Parathyroid adenoma (tissue), 2 donors: ENCODE data around the gene EPM2A.

Source experiments
- H2AFZ ChIP-seq: fragments of 300-600 bp; sonication (generic); one replicate; pipeline ENCODE4 v1.7.0; 2017; ENCODE audit warnings: antibody characterized with exemption, mild to moderate bottlenecking
- H3K27ac ChIP-seq: fragments of 300-600 bp; sonication (generic); one replicate; pipeline ENCODE4 v1.7.0; 2017
- H3K27me3 ChIP-seq: fragments of 300-600 bp; sonication (generic); one replicate; pipeline ENCODE4 v1.7.0; 2017; ENCODE audit warnings: low read length; ENCODE audit not compliant: control insufficient read depth, insufficient read depth
- H3K36me3 ChIP-seq: fragments of 300-600 bp; sonication (generic); one replicate; pipeline ENCODE4 v1.7.0; 2017; ENCODE audit warnings: low read length; ENCODE audit not compliant: control insufficient read depth, insufficient read depth
- H3K4me1 ChIP-seq: fragments of 300-600 bp; sonication (generic); one replicate; pipeline ENCODE4 v1.7.0; 2017; ENCODE audit warnings: control low read depth
- H3K4me2 ChIP-seq: fragments of 300-600 bp; sonication (generic); one replicate; pipeline ENCODE4 v1.7.0; 2017; ENCODE audit warnings: low read length
- H3K4me3 ChIP-seq: fragments of 300-600 bp; sonication (generic); one replicate; pipeline ENCODE4 v1.7.0; 2017; ENCODE audit warnings: low read depth, low read length
- H3K79me2 ChIP-seq: fragments of 300-600 bp; sonication (generic); one replicate; pipeline ENCODE4 v1.7.0; 2017; ENCODE audit warnings: control low read depth
- H3K9ac ChIP-seq: fragments of 300-600 bp; sonication (generic); one replicate; pipeline ENCODE4 v1.7.0; 2017; ENCODE audit warnings: mild to moderate bottlenecking
- H3K9me3 ChIP-seq: fragments of 300-600 bp; sonication (generic); one replicate; pipeline ENCODE4 v1.7.0; 2017; ENCODE audit warnings: low read length; ENCODE audit not compliant: control insufficient read depth
- CTCF ChIP-seq: fragments of 300-600 bp; sonication (generic); IDR thresholded peaks from one replicate; pipeline ENCODE4 v1.7.0; 2017; ENCODE audit warnings: antibody characterized with exemption, mild to moderate bottlenecking
- donor health status: primary hyperparathyroidism.

The EPM2A gene

DNA sequence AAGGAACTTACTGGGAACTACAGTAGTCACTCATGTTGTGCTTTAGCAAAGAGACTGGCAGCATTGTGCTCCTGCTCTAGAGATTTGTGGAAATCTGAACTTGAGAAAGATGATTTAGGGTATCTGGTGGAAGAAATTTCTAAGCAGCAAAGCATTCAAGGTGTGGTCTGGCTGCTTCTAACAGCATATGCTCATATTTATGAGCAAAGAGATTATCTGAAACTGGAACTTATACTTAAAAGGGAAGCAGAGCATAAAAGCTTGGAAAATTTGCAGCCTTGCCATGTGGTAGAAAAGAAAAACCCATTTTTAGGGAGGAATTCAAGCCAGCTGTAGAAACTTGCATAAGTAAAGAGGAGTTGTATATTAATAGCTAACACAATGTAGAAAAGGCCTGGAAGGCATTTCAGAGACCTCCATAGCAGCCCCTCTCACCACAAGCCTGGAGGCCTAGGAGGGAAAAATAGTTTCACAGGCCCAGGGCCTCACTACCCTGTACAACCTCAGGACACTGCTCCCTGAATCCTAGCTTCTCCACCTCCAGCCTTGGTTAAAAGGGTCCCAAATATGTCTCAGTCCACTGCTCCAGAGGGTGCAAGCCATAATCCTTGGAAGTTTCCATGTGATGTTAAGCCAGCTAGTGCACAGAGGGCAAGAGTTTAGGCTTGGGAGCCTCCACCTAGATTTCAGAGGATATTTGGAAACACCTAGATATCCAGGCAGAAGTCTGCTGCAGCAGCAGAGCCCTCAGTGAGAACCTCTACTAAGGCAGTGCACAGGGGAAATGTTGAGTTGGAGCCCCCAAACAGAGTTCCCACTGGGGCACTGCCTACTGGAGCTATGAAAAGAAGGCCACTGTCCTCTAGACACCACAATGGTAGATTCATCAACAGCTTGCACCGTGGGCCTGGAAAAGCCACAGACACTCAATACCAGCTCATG lies 6.6 kb downstream of the EPM2A start:
- Histone ChIP-seq H2AFZ (no peak overlapping the region), H3K4me1 (no peaks in the 10 kb centered on the region), H3K9me3 (no peaks in the 10 kb centered on the region), H3K79me2 (no peaks in the 10 kb centered on the region), H3K4me2 (no peak overlapping the region), H3K36me3 (no peaks in the 10 kb centered on the region), H3K4me3 (no peak overlapping the region), H3K27ac (no peak overlapping the region), H3K9ac (no peak overlapping the region), H3K27me3 (no peaks in the 10 kb centered on the region)
- TF ChIP-seq CTCF: no peak

- Histone ChIP-seq H3K9me3 (no peaks in the 10 kb centered on the region), H3K4me2 (no peak overlapping the region), H2AFZ (no peak overlapping the region)
Observed at GRCh38 chr6:145727817-145728388, 7.4 kb downstream of the EPM2A start.

GRCh38 chr6:145725570-145725969 lies 9.8 kb downstream of the EPM2A start:
- no peaks in the 10 kb centered on the region for H3K9me3 ChIP-seq
- TF ChIP-seq CTCF: no peak
- H3K79me2 ChIP-seq: no peaks in the 10 kb centered on the region
- no peak overlapping the region for H3K9ac ChIP-seq
- no peak overlapping the region for H3K4me3 ChIP-seq
- no peak overlapping the region for H3K4me2 ChIP-seq
- H3K36me3 ChIP-seq: no peaks in the 10 kb centered on the region
- H3K4me1 ChIP-seq: no peaks in the 10 kb centered on the region
- H2AFZ ChIP-seq: no peak overlapping the region
- H3K27ac ChIP-seq: no peak overlapping the region
- no peaks in the 10 kb centered on the region for H3K27me3 ChIP-seq

More at GRCh38 chr6:145727817-145728388, 7.4 kb downstream of the EPM2A start:
- H3K27me3 ChIP-seq: no peaks in the 10 kb centered on the region
- H3K4me1 ChIP-seq: no peaks in the 10 kb centered on the region
- no peaks in the 10 kb centered on the region for H3K79me2 ChIP-seq
- H3K36me3 ChIP-seq: no peaks in the 10 kb centered on the region
- H3K4me3 ChIP-seq: no peak overlapping the region
- no peak overlapping the region for H3K9ac ChIP-seq
- H3K27ac ChIP-seq: no peak overlapping the region
- TF ChIP-seq CTCF: no peak

GRCh38 chr6:145723646-145724045 lies 11.7 kb downstream of the EPM2A start:
- H3K27me3 ChIP-seq: no peaks in the 10 kb centered on the region
- H3K27ac ChIP-seq: no peak overlapping the region
- H3K79me2 ChIP-seq: no peaks in the 10 kb centered on the region
- no peaks in the 10 kb centered on the region for H3K9me3 ChIP-seq
- H3K4me1 ChIP-seq: no peaks in the 10 kb centered on the region
- TF ChIP-seq CTCF: no peak
- H3K36me3 ChIP-seq: no peaks in the 10 kb centered on the region
- H3K9ac ChIP-seq: no peak overlapping the region
- H2AFZ ChIP-seq: no peak overlapping the region
- no peak overlapping the region for H3K4me3 ChIP-seq
- H3K4me2 ChIP-seq: no peak overlapping the region
